Mesothelial cell of epicardium (in vitro differentiated cells): Measurements from ENCODE around the gene TP73. TPM values are rescaled to one million over a fixed set of nuclear protein-coding genes. Genes with fewer than 3 reads are reported as not detected.

Source experiments
- DNase-seq, 2 experiments: peaks; one replicate each; pipeline ENCODE4 v3.0.0; 2021; ENCODE audit warnings: low spot score in 2 of 2; ENCODE audit not compliant: unreplicated experiment in 2 of 2
- H3K27ac Mint-ChIP-seq: 2 replicates; pipeline ENCODE4 v1.8.0; 2021; ENCODE audit warnings: mixed read lengths
- H3K27me3 Mint-ChIP-seq: 2 replicates; pipeline ENCODE4 v1.8.0; 2021; ENCODE audit warnings: low read depth, mixed read lengths
- H3K36me3 Mint-ChIP-seq: 2 replicates; pipeline ENCODE4 v1.8.0; 2021; ENCODE audit warnings: mixed read lengths
- H3K4me1 Mint-ChIP-seq: 2 replicates; pipeline ENCODE4 v1.8.0; 2021; ENCODE audit warnings: mixed read lengths
- H3K4me3 Mint-ChIP-seq: 2 replicates; pipeline ENCODE4 v1.8.0; 2021; ENCODE audit warnings: mild to moderate bottlenecking, moderate library complexity, mixed read lengths
- H3K9me3 Mint-ChIP-seq: 2 replicates; pipeline ENCODE4 v1.8.0; 2021; ENCODE audit warnings: mixed read lengths
- total RNA-seq: library from RNA; stranded (reverse); gene quantifications from 3 replicates; pipeline ENCODE4 v1.2.1, GENCODE V29; 2021
- TF ChIP-seq, protein P1 (sequence below): fragments of 200-600 bp; sonication (generic); IDR thresholded peaks from one replicate; pipeline ENCODE4 v1.5.0; 2021; ENCODE audit warnings: antibody characterized with exemption; ENCODE audit not compliant: unreplicated experiment

Gene TP73
- total RNA-seq, 1 donor from 2014 or later = 1.4 TPM

- H3K27me3 Mint-ChIP-seq = peaks cover 30% of the 10 kb centered on the region
- peaks cover 20% of the 10 kb centered on the region for H3K4me1 Mint-ChIP-seq
- no peaks in the 10 kb centered on the region for H3K36me3 Mint-ChIP-seq
- no peak for DNase-seq
- no peak overlapping the region for H3K27ac Mint-ChIP-seq
- H3K9me3 Mint-ChIP-seq = no peaks in the 10 kb centered on the region
- TF ChIP-seq, protein P1, sequence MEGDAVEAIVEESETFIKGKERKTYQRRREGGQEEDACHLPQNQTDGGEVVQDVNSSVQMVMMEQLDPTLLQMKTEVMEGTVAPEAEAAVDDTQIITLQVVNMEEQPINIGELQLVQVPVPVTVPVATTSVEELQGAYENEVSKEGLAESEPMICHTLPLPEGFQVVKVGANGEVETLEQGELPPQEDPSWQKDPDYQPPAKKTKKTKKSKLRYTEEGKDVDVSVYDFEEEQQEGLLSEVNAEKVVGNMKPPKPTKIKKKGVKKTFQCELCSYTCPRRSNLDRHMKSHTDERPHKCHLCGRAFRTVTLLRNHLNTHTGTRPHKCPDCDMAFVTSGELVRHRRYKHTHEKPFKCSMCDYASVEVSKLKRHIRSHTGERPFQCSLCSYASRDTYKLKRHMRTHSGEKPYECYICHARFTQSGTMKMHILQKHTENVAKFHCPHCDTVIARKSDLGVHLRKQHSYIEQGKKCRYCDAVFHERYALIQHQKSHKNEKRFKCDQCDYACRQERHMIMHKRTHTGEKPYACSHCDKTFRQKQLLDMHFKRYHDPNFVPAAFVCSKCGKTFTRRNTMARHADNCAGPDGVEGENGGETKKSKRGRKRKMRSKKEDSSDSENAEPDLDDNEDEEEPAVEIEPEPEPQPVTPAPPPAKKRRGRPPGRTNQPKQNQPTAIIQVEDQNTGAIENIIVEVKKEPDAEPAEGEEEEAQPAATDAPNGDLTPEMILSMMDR = no peak
- H3K4me3 Mint-ChIP-seq = no peak overlapping the region
These were observed 33.6 kb downstream of the TP73 start for GRCh38 chr1:3685906-3686305.

- Mint-ChIP-seq H3K4me1 (peaks cover 20% of the 10 kb centered on the region), H3K36me3 (no peaks in the 10 kb centered on the region), H3K27ac (no peak overlapping the region), H3K9me3 (no peaks in the 10 kb centered on the region), H3K27me3 (peaks cover 33% of the 10 kb centered on the region), H3K4me3 (no peak overlapping the region)
- no peak for DNase-seq
- TF ChIP-seq, protein P1 = no peak
These were observed 35.2 kb downstream of the TP73 start for GRCh38 chr1:3687504-3687903.

DNA sequence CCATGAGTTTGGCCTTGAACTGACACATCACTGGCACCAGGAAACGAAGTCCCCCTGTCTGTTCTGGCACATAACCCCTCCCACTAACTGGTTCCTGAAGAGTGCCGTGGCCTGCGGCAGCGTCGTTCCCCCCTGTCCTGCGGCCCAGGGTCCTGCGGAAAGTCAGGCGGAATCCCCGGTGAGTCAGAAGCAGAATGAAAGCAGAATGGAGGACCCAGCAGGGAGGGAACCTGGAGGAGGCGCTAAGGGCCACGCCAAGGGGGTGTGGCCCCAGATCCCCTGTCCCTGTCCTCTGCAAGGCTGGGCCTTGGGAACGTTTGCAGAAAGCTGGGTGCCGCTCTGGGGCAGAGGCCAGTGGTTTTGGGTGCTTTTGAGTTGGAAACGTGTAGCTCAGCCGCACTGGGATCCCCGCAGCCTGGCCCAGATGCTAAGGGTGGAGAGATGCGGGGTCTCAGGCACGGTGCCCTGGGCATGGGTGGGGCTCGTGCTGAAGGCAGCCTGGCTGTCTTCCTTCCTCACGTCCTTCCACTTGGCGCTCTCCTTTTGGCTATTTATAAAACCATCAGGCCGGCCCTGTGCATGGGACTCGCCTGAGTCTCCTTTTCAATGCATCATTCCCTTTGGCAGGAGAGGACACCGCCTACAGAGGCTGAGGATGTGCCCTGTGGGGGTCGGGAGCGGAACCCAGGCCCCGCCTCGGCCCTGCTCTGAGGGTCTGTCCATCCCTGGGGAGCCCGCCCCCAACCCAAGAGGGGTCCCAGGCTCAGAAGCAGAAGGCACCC lies 36.2 kb downstream of the TP73 start:
- Mint-ChIP-seq H3K9me3 (no peaks in the 10 kb centered on the region), H3K36me3 (no peaks in the 10 kb centered on the region), H3K27me3 (peaks cover 29% of the 10 kb centered on the region), H3K4me1 (peaks cover 20% of the 10 kb centered on the region), H3K27ac (peak overlapping the region; percentile 28), H3K4me3 (no peak overlapping the region)
- no peak for DNase-seq
- TF ChIP-seq, protein P1 = no peak

GRCh38 chr1:3689138-3689750 lies 36.9 kb downstream of the TP73 start:
- Mint-ChIP-seq H3K36me3 (no peaks in the 10 kb centered on the region), H3K27ac (no peak overlapping the region), H3K4me3 (no peak overlapping the region), H3K9me3 (no peaks in the 10 kb centered on the region), H3K27me3 (peaks cover 27% of the 10 kb centered on the region), H3K4me1 (peaks cover 20% of the 10 kb centered on the region)
- no peak for DNase-seq
- TF ChIP-seq, protein P1 = no peak

DNA sequence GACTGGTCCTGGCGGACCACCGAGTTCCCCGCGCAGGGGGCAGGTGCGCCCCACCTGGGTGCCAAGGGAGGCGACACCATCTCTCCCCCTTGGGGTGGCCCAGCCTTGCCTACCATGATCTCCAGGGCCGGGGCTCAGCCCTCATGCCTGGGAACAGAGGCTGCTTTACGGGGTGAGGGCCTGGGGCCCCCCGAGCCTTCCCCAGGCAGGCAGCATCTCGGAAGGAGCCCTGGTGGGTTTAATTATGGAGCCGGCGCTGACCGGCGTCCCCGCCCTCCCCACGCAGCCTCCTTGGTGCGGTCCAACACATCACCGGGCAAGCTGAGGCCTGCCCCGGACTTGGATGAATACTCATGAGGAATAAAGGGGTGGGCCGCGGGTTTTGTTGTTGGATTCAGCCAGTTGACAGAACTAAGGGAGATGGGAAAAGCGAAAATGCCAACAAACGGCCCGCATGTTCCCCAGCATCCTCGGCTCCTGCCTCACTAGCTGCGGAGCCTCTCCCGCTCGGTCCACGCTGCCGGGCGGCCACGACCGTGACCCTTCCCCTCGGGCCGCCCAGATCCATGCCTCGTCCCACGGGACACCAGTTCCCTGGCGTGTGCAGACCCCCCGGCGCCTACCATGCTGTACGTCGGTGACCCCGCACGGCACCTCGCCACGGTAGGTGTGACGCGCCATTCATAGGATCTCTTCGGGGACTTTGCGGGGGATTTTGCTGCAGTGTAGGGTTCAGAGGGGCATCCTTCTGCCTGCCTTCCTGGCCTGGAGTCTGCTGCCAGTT lies 38.2 kb downstream of the TP73 start:
- Mint-ChIP-seq H3K4me3 (no peak overlapping the region), H3K4me1 (peaks cover 13% of the 10 kb centered on the region), H3K9me3 (no peaks in the 10 kb centered on the region), H3K27ac (no peak overlapping the region), H3K27me3 (peaks cover 26% of the 10 kb centered on the region), H3K36me3 (no peaks in the 10 kb centered on the region)
- TF ChIP-seq, protein P1 = no peak
- no peak for DNase-seq
